Stimulated activated CD8-positive, alpha-beta memory T cell treated with anti-CD3 and anti-CD28 coated beads, Interleukin-7, amount 100 ng/mL, for 4 hours (primary cell): ENCODE results near the gene AVL9.

ENCODE experiments used
- DNase-seq, 2 donors: peaks; one replicate each; pipeline ENCODE4 v3.0.0-alpha.2; 2020; ENCODE audit warnings: low read depth in 2 of 2

AVL9 gene

GRCh38 chr7:32533276-32534029 is 38.2 kb downstream of the AVL9 start:
- no peak for DNase-seq

- no peak for DNase-seq
Measured at GRCh38 chr7:32535162-32535702, 39.9 kb downstream of the AVL9 start.

GRCh38 chr7:32536016-32536415 is 40.7 kb downstream of the AVL9 start:
- no peak for DNase-seq

- DNase-seq: no peak
Measured at GRCh38 chr7:32536585-32536984, 41.3 kb downstream of the AVL9 start.

- DNase-seq: no peak
Measured at GRCh38 chr7:32537760-32538159, 42.5 kb downstream of the AVL9 start.

- DNase-seq: no peak
Measured at GRCh38 chr7:32539366-32539765, 44.1 kb downstream of the AVL9 start.

- no peak for DNase-seq
Measured at GRCh38 chr7:32539919-32540531, 44.7 kb downstream of the AVL9 start.

- DNase-seq: no peak
Measured at GRCh38 chr7:32542595-32542994, 47.3 kb downstream of the AVL9 start.

- DNase-seq: no peak
Measured at GRCh38 chr7:32559480-32559879, 64.2 kb downstream of the AVL9 start.

- DNase-seq: no peak
Measured at GRCh38 chr7:32560075-32560474, 64.8 kb downstream of the AVL9 start.

- DNase-seq: no peak
Measured at GRCh38 chr7:32561613-32562012, 66.3 kb downstream of the AVL9 start.

GRCh38 chr7:32564542-32564941 is 69.3 kb downstream of the AVL9 start:
- DNase-seq: no peak

GRCh38 chr7:32569388-32570289 is 74.3 kb downstream of the AVL9 start:
- DNase-seq: no peak

- DNase-seq: no peak
Measured at GRCh38 chr7:32573110-32573687, 77.9 kb downstream of the AVL9 start.

GRCh38 chr7:32574626-32575025 is 79.3 kb downstream of the AVL9 start:
- no peak for DNase-seq

- DNase-seq: no peak
Measured at GRCh38 chr7:32577421-32577820, 82.1 kb downstream of the AVL9 start.

GRCh38 chr7:32579776-32580175 is 84.5 kb downstream of the AVL9 start:
- no peak for DNase-seq

- DNase-seq: no peak
Measured at GRCh38 chr7:32580646-32581045, 85.4 kb downstream of the AVL9 start.

GRCh38 chr7:32582036-32582435 is 86.7 kb downstream of the AVL9 start:
- no peak for DNase-seq

GRCh38 chr7:32583791-32584190 is 88.5 kb downstream of the AVL9 start:
- no peak for DNase-seq

- DNase-seq: no peak
Measured at GRCh38 chr7:32586291-32587221, 91.3 kb downstream of the AVL9 start.
